H54 (cell line): ENCODE measurements around the gene RHOBTB3.
"Not testable (repeated sequence)": the region's sequence is repeated elsewhere in the genome, so short reads cannot be mapped to it uniquely, and the experiment has no call there.

Experiments
- DNase-seq: peaks from one replicate; pipeline ENCODE4 v3.0.0; 2011; ENCODE audit warnings: low spot score, mixed read lengths; ENCODE audit not compliant: insufficient read length
- FAIRE-seq: peaks from 3 replicates; lab custom pipeline; 2011; peaks lifted over from hg19 to GRCh38; lab: Jason Lieb, UNC
- POLR2A ChIP-seq: IDR thresholded peaks from 2 replicates; pipeline ENCODE4 v1.6.1; 2011; ENCODE audit warnings: low read depth, mild to moderate bottlenecking, low read length

The RHOBTB3 gene

DNA sequence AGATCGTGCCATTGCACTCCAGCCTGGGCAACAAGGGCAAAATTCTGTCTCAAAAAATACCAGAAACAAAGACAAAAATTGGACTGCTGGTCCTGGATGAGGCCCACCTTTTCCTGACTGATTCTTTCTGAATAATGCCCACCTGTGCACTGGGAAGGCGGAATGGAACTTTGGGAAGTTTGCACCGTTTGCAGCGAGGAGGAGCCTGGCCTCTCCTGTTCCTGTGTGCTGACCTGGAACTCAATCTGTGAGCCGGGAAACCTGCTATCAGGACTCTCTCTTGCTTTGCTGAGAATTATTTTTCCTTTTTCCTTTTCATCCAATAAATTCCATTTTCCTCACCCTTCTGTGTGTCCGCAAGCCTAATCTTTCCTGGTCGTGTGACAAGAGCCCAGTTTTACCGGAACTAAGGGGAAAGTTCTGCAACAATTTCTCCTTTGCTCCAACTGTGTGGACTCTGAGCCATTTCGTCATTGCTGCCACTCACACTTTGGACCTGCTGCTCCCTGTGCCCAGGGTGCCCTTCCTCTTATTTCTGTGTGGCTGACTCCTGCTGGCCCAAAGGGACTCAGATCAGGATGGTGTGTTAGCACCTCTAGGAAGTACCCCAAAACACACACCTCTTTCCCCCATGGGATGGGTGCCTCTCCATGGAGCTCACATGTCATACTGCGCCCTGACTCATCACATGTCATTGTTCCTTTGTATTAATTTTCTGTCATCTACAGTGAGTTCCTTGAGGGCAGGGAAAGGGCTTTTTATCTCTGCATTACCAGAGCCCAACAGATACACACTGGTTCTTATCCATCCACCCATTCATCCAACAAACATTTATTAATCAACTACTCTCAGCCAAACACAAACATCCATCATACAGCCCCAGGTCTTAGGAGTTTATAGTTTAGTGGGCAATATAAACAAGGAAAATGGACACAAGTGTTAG lies 96.1 kb downstream of the RHOBTB3 start:
- DNase-seq = no peak
- FAIRE-seq = no peak
- TF ChIP-seq POLR2A = no peak

DNA sequence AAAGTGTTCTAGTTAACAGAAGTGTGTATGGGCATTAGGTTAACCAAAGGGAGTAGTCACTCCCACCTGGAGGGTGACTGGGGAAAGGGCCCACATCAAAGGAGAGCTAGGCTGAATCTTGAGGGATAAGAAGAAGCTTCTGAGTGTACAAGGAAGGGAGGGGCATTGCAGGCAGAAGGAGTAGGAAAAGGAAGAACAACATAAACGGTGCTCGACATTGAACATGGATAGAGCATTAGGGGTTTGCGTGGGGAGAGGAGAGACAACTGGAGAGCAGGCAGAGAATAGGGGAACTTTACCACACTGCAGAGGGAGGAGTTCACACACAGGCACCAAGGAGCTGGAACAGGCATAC lies 96.7 kb downstream of the RHOBTB3 start:
- TF ChIP-seq POLR2A = no peak
- FAIRE-seq (no peak), DNase-seq (no peak)

DNA sequence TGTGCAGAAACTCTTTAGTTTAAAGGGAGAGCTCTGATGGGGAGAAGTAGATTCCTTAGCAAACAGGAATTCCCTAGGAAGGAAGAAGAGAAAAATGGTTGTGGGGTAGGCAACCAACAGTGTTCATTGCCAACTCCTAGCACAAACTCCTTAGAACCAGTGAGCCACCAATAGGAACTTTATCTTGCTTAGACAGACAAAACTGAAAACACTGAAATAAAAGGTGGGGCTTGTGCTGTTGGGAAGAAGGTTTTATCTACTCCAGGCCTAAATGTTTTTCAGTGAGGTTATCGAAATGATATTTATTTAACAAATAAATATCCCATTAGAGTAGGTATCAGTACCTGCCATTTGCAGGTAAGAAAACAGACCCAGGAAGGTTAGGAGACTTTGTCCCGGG lies 99.1 kb downstream of the RHOBTB3 start:
- TF ChIP-seq POLR2A = no peak
- FAIRE-seq = no peak
- DNase-seq = no peak

DNA sequence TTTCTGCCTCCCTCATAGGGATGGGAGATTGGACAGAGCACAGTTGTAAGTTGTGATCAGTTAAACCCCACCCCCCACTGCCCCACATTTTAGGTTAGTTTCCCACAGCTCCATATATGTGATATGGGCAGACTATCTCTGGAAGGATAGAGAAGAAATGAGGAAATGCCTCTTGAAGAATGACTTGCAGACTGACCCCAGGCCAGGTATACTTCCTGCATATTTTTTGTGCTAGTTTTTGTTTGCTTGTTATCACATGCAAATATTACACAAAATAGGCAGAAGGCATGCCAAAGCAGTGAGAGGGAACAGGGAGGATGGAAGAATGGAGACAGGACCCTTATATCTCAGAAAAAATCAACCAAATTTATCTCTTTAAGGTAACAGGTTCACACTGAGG lies 101.5 kb downstream of the RHOBTB3 start:
- no peak for TF ChIP-seq POLR2A
- DNase-seq (no peak), FAIRE-seq (no peak)

DNA sequence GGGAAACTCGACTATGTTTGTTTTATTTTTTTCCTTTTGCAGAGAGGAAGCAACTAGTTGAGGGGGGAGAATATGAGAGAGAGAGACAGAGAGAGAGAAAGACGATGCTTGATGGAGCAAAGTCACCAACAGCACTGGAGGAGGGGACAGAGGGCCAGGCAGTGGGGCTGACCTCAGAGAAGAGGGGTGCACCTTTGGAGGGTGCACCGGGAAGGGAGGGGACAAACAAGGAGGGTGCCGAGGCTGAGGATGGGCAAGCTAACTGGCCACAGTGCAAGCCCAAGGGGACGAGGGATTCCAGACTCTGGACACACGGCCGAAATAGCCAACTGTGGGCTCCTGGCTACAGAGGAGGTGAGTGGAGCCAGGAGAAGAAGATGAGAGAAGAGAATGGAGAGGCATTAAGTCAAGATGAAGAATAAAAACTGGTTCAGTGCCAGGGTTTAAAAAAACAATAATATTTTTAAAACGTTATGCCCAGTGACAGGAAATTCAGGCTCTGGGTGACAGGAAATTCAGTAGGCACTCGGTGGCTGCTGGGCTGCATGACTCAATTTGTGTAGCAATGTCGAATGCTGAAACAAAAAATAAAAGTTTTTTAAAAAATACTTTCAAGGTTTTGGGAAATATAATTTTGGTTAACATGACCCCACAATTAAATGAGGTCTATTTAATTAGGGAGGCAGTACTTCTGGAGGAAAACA lies 104.7 kb downstream of the RHOBTB3 start:
- DNase-seq (no peak), FAIRE-seq (no peak)
- TF ChIP-seq POLR2A = no peak

DNA sequence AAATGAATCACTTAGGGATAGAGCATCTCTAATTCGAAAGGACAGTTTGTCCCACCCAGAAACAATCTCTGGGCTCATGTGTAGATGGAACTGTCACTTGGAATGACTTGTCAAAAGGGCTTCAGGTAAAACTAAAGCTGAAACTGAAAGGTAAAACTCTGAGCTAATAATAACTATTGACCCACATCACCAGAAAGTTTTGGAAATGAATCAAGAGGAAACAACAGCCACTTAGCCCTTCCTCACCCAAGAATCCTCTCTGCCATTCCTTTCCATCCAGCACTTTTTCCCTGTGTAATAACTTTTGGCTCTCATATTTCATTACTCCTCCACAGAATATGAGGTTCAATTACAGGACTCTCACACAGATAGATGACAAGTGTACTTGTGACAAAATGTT lies 105.4 kb downstream of the RHOBTB3 start:
- DNase-seq (no peak), FAIRE-seq (no peak)
- no peak for TF ChIP-seq POLR2A

DNA sequence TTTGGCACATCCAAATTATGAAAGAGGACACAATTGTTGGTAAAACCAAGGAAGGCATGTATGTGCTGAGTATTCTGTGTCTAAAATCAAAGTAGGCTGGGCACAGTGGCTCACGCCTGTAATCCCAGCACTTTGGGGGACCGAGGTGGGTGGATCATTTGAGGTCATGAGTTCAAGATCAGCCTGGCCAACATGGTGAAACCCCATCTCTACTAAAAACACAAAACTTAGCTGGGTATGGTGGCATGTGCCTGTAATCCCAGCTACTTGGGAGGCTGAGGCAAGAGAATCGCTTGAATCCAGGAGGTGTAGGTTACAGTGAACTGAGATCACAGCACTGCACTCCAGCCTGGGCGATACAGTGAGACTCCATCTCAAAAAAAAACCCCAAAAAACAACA lies 105.8 kb downstream of the RHOBTB3 start:
- not testable (repeated sequence) for DNase-seq, FAIRE-seq

DNA sequence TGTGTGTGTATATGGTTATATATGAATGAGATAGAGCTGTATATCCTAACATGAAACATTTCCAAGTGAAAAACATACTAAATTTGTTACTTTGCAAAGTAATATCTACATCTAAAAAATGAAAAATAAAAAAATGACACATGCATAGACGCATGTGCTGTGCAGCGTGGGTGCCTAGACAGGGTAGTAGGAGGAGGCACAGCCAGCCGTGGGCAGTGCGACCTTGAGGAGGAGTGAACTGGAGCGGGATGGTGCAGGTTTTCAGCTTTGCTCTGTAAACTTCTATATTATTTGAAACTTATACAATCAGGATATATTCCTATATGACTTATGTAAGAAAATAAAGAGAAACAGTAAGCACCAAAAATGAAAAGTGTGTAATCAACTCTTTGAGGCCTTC lies 106.4 kb downstream of the RHOBTB3 start:
- DNase-seq (no peak), FAIRE-seq (no peak)
- TF ChIP-seq POLR2A = no peak

DNA sequence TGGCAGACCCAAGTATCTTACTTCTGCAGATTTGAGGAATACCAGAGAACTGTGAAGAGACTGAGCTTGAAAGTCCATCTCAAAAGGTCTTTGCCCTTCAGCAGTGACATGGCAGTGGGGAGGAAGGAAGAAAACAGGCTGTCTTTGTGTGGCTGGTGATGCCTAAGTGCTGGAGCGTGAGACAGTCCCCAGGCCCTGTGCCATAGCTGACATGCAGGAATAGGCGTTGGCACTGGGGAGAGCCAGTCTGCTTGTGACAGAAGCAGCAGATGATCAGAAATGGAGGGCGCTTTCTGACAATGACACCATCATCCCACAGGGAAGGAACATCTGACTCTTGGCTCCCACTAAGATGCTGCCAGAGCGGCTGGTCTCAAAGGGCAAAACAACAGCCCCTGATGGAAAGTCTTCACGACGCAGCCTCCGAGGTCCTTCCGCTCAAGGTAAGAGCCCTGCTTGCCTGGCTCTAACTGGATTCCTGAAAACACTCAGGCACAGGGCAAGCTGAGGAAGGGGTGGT lies 106.9 kb downstream of the RHOBTB3 start:
- DNase-seq (no peak), FAIRE-seq (no peak)
- no peak for TF ChIP-seq POLR2A

DNA sequence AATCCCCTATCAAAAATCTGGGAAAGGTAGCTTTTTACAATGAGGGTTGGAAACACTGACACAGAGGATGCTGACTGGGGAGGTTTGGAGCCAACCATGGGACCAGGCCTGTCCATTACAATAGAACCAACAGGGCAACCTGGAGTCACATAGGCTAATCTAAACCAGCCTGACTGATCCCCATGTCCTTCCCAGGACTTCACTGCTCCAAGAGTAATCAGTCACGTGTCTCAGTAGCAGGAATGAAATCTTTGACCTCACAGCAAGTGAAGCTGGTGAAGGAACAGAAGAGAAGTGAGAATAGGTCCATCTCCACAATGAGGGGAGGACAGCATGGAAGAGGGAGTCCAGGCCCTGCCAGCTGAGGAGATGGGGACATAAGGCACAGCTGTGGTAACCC lies 107.4 kb downstream of the RHOBTB3 start:
- no peak for TF ChIP-seq POLR2A
- FAIRE-seq (no peak), DNase-seq (no peak)

DNA sequence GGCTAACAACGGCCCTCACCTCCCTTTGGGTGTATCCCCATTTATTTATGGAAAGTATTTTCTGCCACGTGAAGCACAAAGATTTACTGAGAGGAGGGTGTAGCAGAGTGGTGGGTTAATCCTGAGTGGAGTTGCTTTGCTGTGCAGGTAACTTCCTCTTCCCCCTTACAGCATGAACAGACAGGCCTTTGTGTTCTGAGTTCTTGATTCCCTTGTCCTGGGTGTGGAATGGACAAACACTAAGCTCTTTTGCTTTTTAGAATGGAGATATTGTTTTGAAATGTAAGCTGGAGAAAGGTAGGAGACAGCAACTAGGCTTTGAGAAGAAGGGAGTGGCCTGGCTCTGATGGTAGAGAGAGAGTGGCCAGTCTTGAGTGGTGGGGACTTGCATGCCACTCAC lies 108.5 kb downstream of the RHOBTB3 start:
- TF ChIP-seq POLR2A = no peak
- FAIRE-seq (no peak), DNase-seq (no peak)

DNA sequence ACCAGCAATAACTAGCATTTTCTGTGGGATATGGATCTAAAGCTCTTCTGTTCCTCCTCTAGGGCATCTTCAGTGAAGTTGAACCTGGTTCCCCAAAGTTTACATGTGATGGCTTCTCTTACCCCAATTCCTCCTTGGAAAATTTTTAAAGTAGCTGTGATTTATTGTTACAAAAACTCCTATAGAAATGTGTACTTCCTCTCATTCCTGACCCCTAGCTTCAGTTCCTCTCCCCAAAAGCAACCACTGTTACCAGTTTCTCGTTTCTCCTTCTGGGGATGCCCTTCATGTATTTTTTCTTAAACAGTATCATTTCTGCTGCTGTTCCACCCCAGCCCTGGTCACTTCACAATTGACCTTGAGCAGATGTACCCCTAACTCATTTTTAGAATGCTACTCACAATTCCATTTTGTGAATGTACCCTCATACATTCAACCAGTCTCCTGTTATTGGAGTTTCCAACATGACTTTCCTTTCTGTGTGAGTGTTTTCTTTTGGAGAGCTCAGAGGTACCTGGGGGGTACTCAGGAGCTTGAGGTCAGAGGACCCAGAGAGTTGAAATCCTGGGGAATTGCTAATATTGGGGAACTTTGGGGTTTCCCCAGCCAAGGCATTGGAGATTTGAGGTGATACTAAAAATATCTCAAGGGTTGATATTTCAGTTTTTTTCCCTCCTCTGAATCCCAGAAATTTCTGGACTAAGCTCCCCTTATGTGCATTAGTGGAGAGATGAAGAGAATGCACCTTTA lies 110.0 kb downstream of the RHOBTB3 start:
- DNase-seq (no peak), FAIRE-seq (no peak)
- no peak for TF ChIP-seq POLR2A

DNA sequence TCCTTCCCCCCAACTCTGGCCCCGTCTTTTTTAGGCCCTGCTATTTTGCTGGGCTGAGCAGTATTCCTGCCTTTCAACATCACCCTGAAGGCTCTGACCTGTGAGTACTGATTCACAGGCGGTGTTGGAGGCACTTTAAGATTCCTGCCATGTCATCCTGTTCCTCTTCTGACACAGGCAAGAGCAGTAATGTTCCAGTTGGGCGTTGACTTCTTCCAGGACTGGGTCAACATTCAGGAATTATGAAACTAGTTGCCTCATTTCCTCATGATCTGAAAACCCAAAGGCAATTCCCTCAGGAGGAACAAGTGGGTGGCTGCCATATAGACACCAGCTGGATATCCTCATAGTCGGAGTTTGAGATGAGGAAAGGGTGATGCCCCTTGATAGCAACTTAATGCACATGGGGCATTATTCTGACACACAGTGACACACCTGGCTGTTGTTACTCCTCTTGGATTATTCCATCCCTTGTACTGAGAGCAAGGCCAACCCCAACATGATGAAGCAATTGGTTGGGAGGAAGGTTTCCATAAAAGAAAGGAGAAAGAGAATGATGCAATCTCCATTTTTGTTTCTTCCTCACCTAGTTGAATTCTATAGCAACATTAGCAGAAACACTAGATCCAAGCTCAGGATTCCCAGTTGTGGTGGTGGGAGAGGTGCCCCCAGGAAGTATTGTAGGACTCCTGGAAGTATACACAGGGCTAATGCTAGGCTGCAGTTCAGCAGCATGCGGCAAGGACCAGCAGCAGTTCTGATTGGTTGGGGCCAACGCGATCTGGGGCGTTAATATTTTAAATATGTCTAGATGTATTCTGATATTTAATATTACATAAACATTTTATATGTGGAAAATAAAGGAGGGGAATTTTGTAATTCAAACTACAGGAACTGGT lies 111.0 kb downstream of the RHOBTB3 start:
- DNase-seq (no peak), FAIRE-seq (no peak)
- TF ChIP-seq POLR2A = no peak
